Immature natural killer cell (primary cell): ENCODE measurements around the gene ZBED2. TPM values are rescaled to one million over a fixed set of nuclear protein-coding genes. Genes with fewer than 3 reads are reported as not detected.
"Not testable (repeated sequence)": the region's sequence is repeated elsewhere in the genome, so short reads cannot be mapped to it uniquely, and the experiment has no call there.

ENCODE experiments used
- DNase-seq, 3 donors: peaks; one replicate each; pipeline ENCODE4 v3.0.0; 2022; ENCODE audit warnings: mixed read lengths in 1 of 3
- H3K27ac Mint-ChIP-seq, 6 donors: one replicate each; pipeline ENCODE4 v1.8.0; 2020; ENCODE audit warnings: mixed read lengths in 6 of 6, mild to moderate bottlenecking in 5 of 6, inconsistent platforms in 4 of 6, moderate library complexity in 3 of 6
- H3K27me3 Mint-ChIP-seq, 3 donors: one replicate each; pipeline ENCODE4 v1.8.0; 2020 to 2021; ENCODE audit warnings: low read depth in 3 of 3, mild to moderate bottlenecking in 3 of 3, mixed read lengths in 3 of 3, moderate library complexity in 3 of 3, inconsistent platforms in 1 of 3
- H3K36me3 Mint-ChIP-seq, 3 donors: one replicate each; pipeline ENCODE4 v1.8.0; 2020; ENCODE audit warnings: mixed read lengths in 3 of 3, inconsistent platforms in 2 of 3, mild to moderate bottlenecking in 2 of 3
- H3K4me1 Mint-ChIP-seq, 2 donors: one replicate each; pipeline ENCODE4 v1.8.0; 2020; ENCODE audit warnings: inconsistent platforms in 2 of 2, mild to moderate bottlenecking in 2 of 2, mixed read lengths in 2 of 2, moderate library complexity in 1 of 2
- H3K4me3 Mint-ChIP-seq, 5 donors: one replicate each; pipeline ENCODE4 v1.8.0; 2020; ENCODE audit warnings: mild to moderate bottlenecking in 5 of 5, mixed read lengths in 5 of 5, inconsistent platforms in 3 of 5, moderate library complexity in 3 of 5
- H3K9me3 Mint-ChIP-seq, 6 donors: one replicate each; pipeline ENCODE4 v1.8.0; 2020; ENCODE audit warnings: mild to moderate bottlenecking in 6 of 6, mixed read lengths in 6 of 6, inconsistent platforms in 4 of 6, moderate library complexity in 3 of 6
- polyA plus RNA-seq, 3 donors: library from polyadenylated mRNA; unstranded; fragments of 300-500 nt; fragmentation: Illumina TruSeq; gene quantifications; one replicate each; pipeline ENCODE4 v1.2.3, GENCODE V29; 2021

ZBED2 gene
- polyA plus RNA-seq, 3 donors from 2014 or later: 0.50 TPM; not detected in 2

GRCh38 chr3:111579495-111579894 lies 15.7 kb downstream of the ZBED2 start:
- no peaks in the 10 kb centered on the region for H3K9me3 Mint-ChIP-seq
- H3K4me3 Mint-ChIP-seq: no peak overlapping the region
- H3K36me3 Mint-ChIP-seq: peaks cover 29 to 42% (median 32%) of the 10 kb centered on the region in 3 donors
- no peaks in the 10 kb centered on the region for H3K27me3 Mint-ChIP-seq
- H3K27ac Mint-ChIP-seq: peak overlapping the region in 3 of 6 donors; percentile 24 to 63 (median 52)
- peaks cover 62 to 81% of the 10 kb centered on the region in 2 donors for H3K4me1 Mint-ChIP-seq
- no peak for DNase-seq

DNA sequence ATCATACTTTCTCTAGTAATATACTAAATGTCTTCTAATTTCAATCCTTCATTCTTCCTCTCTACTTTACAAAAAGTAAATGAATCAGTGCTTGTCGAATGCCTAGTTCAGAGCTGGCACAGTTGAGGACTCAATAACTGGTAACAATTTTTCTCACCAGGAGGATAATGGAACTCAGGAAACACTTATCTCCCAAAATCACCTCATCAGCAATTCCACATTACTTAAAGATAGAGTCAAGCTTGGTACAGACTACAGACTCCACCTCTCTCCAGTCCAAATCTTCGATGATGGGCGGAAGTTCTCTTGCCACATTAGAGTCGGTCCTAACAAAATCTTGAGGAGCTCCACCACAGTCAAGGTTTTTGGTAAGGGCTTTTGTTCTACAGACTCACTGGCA lies 16.3 kb downstream of the ZBED2 start:
- no peak for DNase-seq
- Mint-ChIP-seq H3K4me1 (peaks cover 60 to 77% of the 10 kb centered on the region in 2 donors), H3K36me3 (peaks cover 23 to 36% (median 26%) of the 10 kb centered on the region in 3 donors), H3K9me3 (no peaks in the 10 kb centered on the region), H3K27ac (peak overlapping the region; percentile 38 to 72 (median 54)), H3K27me3 (no peaks in the 10 kb centered on the region), H3K4me3 (no peak overlapping the region)

- Mint-ChIP-seq H3K27ac (peak overlapping the region; percentile 21 to 72 (median 52)), H3K9me3 (no peaks in the 10 kb centered on the region), H3K36me3 (peaks cover 19 to 30% (median 22%) of the 10 kb centered on the region in 3 donors), H3K4me3 (no peak overlapping the region), H3K4me1 (peaks cover 56 to 74% of the 10 kb centered on the region in 2 donors), H3K27me3 (no peaks in the 10 kb centered on the region)
- peak; percentile 14 to 28 (median 17) for DNase-seq
Observed at GRCh38 chr3:111577798-111578685, 17.1 kb downstream of the ZBED2 start.

GRCh38 chr3:111577113-111577512 lies 18.0 kb downstream of the ZBED2 start:
- H3K4me3 Mint-ChIP-seq: no peak overlapping the region
- no peaks in the 10 kb centered on the region for H3K27me3 Mint-ChIP-seq
- no peaks in the 10 kb centered on the region for H3K9me3 Mint-ChIP-seq
- peaks cover 52 to 72% of the 10 kb centered on the region in 2 donors for H3K4me1 Mint-ChIP-seq
- DNase-seq: no peak
- peak overlapping the region; percentile 24 to 72 (median 32) for H3K27ac Mint-ChIP-seq
- peaks cover 13 to 22% (median 14%) of the 10 kb centered on the region in 3 donors for H3K36me3 Mint-ChIP-seq

GRCh38 chr3:111571907-111572460 lies 23.2 kb downstream of the ZBED2 start:
- no peak for DNase-seq
- H3K36me3 Mint-ChIP-seq: peaks cover 8 to 35% (median 11%) of the 10 kb centered on the region in 3 donors
- H3K27me3 Mint-ChIP-seq: no peaks in the 10 kb centered on the region
- no peaks in the 10 kb centered on the region for H3K9me3 Mint-ChIP-seq
- peak overlapping the region in 5 of 6 donors; percentile 8 to 79 (median 69) for H3K27ac Mint-ChIP-seq
- no peak overlapping the region for H3K4me3 Mint-ChIP-seq
- H3K4me1 Mint-ChIP-seq: peaks cover 31 to 59% of the 10 kb centered on the region in 2 donors

DNA sequence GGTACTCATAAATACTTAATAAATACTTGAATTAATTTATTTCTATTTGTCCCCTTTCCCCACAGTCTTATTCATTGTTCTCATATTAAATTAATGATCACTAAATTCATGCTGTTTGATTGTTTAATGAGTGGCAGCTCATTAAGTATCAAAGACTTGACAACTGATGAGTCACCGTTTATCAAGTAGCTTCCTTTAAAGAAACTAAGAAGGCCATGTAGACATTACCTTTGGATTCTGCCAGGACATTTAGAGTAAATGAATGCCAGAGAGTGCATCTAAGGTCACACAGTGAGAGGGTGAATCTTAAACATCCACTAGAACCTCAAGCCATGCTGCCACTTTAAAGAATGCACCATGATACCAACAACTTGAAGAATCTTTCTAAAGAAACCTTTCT lies 23.9 kb downstream of the ZBED2 start:
- H3K9me3 Mint-ChIP-seq: no peaks in the 10 kb centered on the region
- no peak for DNase-seq
- peaks cover 34 to 60% of the 10 kb centered on the region in 2 donors for H3K4me1 Mint-ChIP-seq
- no peaks in the 10 kb centered on the region for H3K27me3 Mint-ChIP-seq
- H3K36me3 Mint-ChIP-seq: peaks cover 8 to 35% (median 11%) of the 10 kb centered on the region in 3 donors
- no peak overlapping the region for H3K4me3 Mint-ChIP-seq
- H3K27ac Mint-ChIP-seq: peak overlapping the region in 5 of 6 donors; percentile 41 to 74 (median 69)

DNA sequence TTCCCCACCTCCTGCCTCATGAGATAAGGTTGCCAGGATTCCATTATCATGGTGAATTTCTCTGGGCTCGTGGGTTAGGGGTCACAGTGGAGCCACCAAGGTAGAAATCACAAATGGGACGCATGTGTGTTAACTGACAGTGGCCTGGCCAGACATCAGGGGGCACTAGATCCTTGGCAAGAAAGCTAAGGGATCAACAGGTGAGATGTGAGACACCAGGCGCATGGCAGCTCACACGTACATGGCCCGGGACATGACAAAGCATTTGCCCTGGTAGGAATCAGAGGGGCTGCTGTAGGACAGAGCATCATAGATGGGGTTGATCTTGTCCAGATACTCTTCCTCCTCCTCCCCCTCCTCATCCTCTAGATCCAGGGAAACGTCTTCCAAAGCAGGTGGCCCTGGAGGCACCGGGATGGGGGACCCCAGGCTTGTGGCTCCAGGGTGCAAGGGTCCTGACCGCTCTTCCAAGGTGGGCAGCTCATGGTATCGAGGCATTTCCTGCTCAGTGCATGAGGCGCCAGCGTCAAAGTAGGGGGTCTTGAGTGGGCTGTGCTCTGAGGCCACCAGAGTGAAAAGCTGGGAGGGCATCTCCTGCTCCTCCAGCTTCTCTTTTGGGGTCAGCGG lies 24.6 kb downstream of the ZBED2 start:
- H3K4me3 Mint-ChIP-seq: no peak overlapping the region
- no peak for DNase-seq
- H3K27me3 Mint-ChIP-seq: no peaks in the 10 kb centered on the region
- H3K9me3 Mint-ChIP-seq: no peaks in the 10 kb centered on the region
- peak overlapping the region in 4 of 6 donors; percentile 22 to 69 (median 45) for H3K27ac Mint-ChIP-seq
- H3K4me1 Mint-ChIP-seq: peaks cover 39 to 68% of the 10 kb centered on the region in 2 donors
- H3K36me3 Mint-ChIP-seq: peaks cover 8 to 35% (median 11%) of the 10 kb centered on the region in 3 donors

GRCh38 chr3:111568911-111569310 lies 26.2 kb downstream of the ZBED2 start:
- peak overlapping the region in 1 of 6 donors; percentile 58 for H3K27ac Mint-ChIP-seq
- no peak for DNase-seq
- H3K4me3 Mint-ChIP-seq: no peak overlapping the region
- peaks cover 48 to 82% of the 10 kb centered on the region in 2 donors for H3K4me1 Mint-ChIP-seq
- H3K9me3 Mint-ChIP-seq: no peaks in the 10 kb centered on the region
- H3K27me3 Mint-ChIP-seq: no peaks in the 10 kb centered on the region
- H3K36me3 Mint-ChIP-seq: peaks cover 8 to 35% (median 11%) of the 10 kb centered on the region in 3 donors

- no peak overlapping the region for H3K4me3 Mint-ChIP-seq
- H3K36me3 Mint-ChIP-seq: peaks cover 8 to 35% (median 11%) of the 10 kb centered on the region in 3 donors
- H3K27me3 Mint-ChIP-seq: no peaks in the 10 kb centered on the region
- peak overlapping the region in 2 of 6 donors; percentile 42 to 50 for H3K27ac Mint-ChIP-seq
- H3K4me1 Mint-ChIP-seq: peaks cover 47 to 83% of the 10 kb centered on the region in 2 donors
- no peaks in the 10 kb centered on the region for H3K9me3 Mint-ChIP-seq
- DNase-seq: no peak
Observed at GRCh38 chr3:111568355-111568754, 26.8 kb downstream of the ZBED2 start.

GRCh38 chr3:111566844-111567243 lies 28.3 kb downstream of the ZBED2 start:
- Mint-ChIP-seq H3K4me3 (peak overlapping the region; percentile 6 to 67 (median 44)), H3K27ac (peak overlapping the region; percentile 43 to 80 (median 71)), H3K4me1 (peaks cover 53 to 87% of the 10 kb centered on the region in 2 donors), H3K9me3 (no peaks in the 10 kb centered on the region), H3K27me3 (no peaks in the 10 kb centered on the region), H3K36me3 (peaks cover 4 to 30% (median 10%) of the 10 kb centered on the region in 3 donors)
- peak in 2 of 3 donors; percentile 19 for DNase-seq

DNA sequence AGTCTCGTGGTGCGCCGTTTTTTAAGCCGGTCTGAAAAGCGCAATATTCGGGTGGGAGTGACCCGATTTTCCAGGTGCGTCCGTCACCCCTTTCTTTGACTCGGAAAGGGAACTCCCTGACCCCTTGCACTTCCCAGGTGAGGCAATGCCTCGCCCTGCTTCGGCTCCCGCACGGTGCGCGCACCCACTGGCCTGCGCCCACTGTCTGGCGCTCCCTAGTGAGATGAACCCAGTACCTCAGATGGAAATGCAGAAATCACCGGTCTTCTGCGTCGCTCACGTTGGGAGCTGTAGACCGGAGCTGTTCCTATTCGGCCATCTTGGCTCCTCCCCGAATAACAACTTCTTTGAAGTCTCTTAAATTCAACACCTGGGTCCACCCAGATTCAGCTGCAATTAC lies 33.2 kb downstream of the ZBED2 start:
- H3K36me3 Mint-ChIP-seq, DNase-seq, H3K27me3 Mint-ChIP-seq, H3K27ac Mint-ChIP-seq, H3K9me3 Mint-ChIP-seq, H3K4me3 Mint-ChIP-seq: not testable (repeated sequence)
- peaks cover 34 to 51% of the 10 kb centered on the region in 2 donors for H3K4me1 Mint-ChIP-seq

GRCh38 chr3:111548756-111549155 lies 46.4 kb downstream of the ZBED2 start:
- no peak overlapping the region for H3K4me3 Mint-ChIP-seq
- no peak overlapping the region for H3K27ac Mint-ChIP-seq
- no peaks in the 10 kb centered on the region for H3K9me3 Mint-ChIP-seq
- peaks cover 10 to 14% (median 13%) of the 10 kb centered on the region in 3 donors for H3K36me3 Mint-ChIP-seq
- peaks cover 1 to 35% of the 10 kb centered on the region in 2 donors for H3K4me1 Mint-ChIP-seq
- no peak for DNase-seq
- peaks cover 2 to 8% (median 7%) of the 10 kb centered on the region in 3 donors for H3K27me3 Mint-ChIP-seq

GRCh38 chr3:111548092-111548491 lies 47.1 kb downstream of the ZBED2 start:
- H3K4me1 Mint-ChIP-seq: peaks cover 0 to 38% of the 10 kb centered on the region in 2 donors
- peak in 2 of 3 donors; percentile 30 to 36 for DNase-seq
- peaks cover 4 to 9% (median 8%) of the 10 kb centered on the region in 3 donors for H3K27me3 Mint-ChIP-seq
- H3K27ac Mint-ChIP-seq: no peak overlapping the region
- H3K36me3 Mint-ChIP-seq: peaks cover 10 to 14% (median 13%) of the 10 kb centered on the region in 3 donors
- H3K4me3 Mint-ChIP-seq: no peak overlapping the region
- H3K9me3 Mint-ChIP-seq: no peaks in the 10 kb centered on the region
